GM19452 (cell line): Measurements from ENCODE around the gene MALRD1.

Source experiments
- ATAC-seq: cut with Tn5 transposase; IDR thresholded peaks from one replicate; pipeline ENCODE4 v1.9.1; 2021; ENCODE audit not compliant: unreplicated experiment

Gene MALRD1

GRCh38 chr10:19570120-19570519 lies 521.5 kb downstream of the MALRD1 start:
- no peak for ATAC-seq

DNA sequence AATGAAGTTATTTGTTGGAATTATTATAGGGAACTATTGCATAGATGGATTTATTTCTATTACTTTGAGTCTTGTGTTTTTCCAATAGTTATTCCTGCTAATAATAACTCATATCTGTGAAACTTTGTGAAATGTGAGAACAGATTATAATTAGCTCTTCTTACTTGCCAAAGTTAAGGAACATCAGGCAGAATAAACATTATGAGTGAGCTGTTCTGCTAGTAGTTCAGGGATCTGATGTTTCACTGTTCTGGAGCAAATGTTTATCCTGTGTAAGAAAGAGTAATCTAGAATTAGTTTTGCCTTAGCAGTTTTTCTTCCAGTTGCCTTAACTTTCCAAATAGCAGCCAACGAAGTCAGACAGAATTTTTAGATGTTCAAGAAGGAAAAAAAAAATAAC lies 522.4 kb downstream of the MALRD1 start:
- no peak for ATAC-seq

GRCh38 chr10:19572056-19572455 lies 523.5 kb downstream of the MALRD1 start:
- ATAC-seq, result no peak

DNA sequence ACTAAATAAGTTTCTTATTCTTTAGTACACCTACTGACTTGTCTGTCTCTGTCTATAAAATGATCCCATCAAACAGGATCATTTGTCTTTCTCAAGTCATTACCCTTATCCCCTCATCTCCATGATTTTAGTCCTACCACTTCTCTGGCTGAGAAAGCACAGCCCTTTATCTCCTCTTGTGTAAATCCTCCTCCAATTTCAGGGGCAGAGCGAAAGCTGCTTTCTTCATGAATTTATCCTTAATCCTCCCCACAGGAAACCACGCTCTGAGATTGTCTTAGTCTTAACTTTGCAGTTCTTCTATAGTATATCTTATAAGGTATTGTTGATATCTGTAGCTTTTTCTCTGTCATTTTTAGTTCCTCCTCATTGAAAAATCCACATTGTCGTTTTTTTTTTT lies 528.0 kb downstream of the MALRD1 start:
- no peak for ATAC-seq

DNA sequence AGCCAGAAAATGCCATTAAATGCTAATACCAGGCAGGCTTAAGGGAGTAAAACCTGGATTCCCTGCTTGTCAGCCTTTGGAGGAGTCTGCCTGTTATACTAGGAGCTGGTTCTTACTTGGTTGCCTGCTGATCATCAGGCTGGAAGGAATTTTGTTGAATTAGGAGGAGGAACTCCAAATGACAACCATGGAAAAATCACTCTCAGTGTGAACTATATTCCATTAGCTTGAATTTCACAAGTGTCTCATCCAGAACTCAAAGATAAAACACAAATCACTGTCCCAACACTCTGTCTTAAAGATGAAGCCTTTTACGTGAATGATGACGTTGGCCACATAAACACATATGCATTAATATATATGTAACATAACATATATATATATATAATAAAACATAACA lies 528.8 kb downstream of the MALRD1 start:
- no peak for ATAC-seq

GRCh38 chr10:19577807-19578206 lies 529.2 kb downstream of the MALRD1 start:
- ATAC-seq, result no peak

DNA sequence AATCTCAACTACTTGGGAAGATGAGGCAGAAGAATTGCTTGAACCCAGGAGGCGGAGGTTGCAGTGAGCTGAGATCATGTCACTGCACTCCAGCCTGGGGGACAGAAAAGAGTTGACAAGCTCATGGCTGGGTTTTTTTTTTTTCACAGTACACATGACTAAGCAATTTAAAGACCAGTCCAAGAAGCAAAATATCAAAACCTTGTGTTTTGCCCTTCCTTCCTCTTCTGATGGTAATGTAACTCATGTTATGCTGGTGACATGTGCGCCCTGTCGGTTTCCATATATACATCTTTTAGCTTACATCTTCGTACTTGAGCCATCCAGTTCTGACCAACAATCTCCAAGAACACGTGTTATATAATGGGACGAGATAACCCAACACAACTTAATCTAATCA lies 530.0 kb downstream of the MALRD1 start:
- ATAC-seq, result no peak

- no peak for ATAC-seq
Observed at GRCh38 chr10:19579761-19580545, 531.4 kb downstream of the MALRD1 start.

DNA sequence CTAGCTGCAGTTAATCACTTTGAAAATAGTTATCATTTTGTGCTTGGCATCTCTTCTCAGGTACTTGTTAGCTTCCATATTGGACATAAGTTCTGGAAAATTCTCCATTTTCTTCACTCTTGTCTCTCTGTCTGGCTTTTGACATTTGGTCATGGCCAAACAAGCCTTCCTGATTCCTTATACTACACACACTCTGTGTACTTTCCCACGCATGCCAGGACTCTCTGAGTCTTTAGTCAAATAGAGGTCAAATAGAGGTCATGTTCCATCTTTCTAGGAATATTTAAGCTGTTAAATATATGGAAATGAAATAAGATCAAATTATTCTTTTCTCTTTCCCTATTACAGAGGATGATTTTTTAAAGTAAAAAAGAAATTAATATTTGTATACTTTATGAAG lies 532.1 kb downstream of the MALRD1 start:
- ATAC-seq, result no peak

DNA sequence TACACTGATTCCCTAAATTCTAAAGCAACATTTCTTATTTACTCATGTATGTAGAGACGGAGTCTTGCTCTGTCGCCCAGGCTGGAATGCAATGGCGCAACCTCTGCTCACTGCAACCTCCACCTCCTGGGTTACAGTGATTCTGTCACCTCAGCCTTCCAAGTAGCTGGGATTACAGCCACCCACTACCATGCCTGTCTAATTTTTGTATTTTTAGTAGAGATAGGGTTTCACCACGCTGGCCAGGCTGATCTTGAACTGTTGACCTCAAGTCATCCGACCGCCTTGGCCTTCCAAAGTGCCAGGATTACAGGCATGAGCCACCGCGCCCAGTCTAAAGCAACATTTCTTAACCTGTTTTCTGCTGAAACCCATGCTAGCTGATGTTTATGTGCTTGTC lies 540.0 kb downstream of the MALRD1 start:
- no peak for ATAC-seq

DNA sequence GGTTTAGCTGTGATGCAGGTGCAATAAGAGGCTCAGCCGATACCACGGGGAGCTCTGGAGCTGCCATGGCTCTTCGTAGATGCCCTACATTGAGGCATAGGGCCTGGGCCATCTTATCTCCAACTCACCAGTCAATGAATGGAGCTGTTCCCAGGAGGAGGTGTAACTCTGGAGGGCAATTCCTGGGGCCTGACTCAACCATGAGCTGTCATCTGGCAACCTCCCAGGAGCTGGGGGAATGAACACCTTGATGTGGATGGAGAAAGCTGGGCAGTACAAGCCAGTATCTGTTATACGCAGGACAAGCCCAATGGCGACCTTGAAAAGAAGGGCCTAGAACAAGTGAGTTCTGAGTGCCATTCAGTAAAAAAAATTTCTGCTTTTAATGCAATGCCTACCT lies 543.7 kb downstream of the MALRD1 start:
- no peak for ATAC-seq

GRCh38 chr10:19595212-19595845 lies 546.7 kb downstream of the MALRD1 start:
- no peak for ATAC-seq

GRCh38 chr10:19605806-19606205 lies 557.2 kb downstream of the MALRD1 start:
- ATAC-seq, result no peak

DNA sequence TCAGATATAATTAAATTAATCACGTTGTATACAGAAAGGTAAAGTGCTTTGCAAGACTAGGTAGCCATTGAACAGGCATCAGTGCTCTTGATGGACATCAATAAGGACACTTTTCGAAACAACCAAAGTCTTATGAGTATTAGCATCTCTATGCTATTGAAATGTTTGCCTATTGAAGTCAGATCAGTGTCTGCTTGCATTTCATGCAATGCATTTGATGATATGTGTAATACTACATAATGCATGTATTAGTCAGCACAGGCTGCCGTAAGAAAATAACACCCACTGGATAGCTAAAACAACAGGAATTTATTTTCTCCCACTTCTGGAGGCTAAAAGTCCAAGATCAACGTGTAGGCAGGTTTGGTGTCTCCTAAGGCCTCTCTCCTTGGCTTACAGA lies 558.4 kb downstream of the MALRD1 start:
- ATAC-seq, result no peak

- ATAC-seq, result no peak
Observed at GRCh38 chr10:19611775-19612174, 563.2 kb downstream of the MALRD1 start.

- ATAC-seq, result no peak
Observed at GRCh38 chr10:19616966-19617365, 568.4 kb downstream of the MALRD1 start.

- no peak for ATAC-seq
Observed at GRCh38 chr10:19620811-19621210, 572.2 kb downstream of the MALRD1 start.

GRCh38 chr10:19623321-19623720 lies 574.7 kb downstream of the MALRD1 start:
- ATAC-seq, result no peak

DNA sequence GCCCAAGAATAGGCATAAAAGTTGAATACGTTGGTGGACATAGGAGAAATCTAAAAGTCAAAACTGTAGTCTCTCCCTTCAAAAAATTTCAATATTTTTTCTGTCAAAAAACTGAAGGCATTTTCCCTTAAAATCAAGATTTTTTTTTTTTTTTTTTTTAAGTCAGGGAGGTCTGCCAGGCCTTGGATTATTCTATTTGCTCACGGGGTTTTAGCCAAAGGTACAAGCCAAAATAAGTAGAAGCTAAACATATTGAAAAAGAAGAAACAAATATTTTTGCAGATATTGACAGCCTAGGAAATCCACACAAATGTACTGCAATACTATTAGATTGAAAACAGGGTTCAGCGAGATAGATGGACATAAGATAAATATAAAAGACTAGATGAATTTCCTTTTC lies 577.6 kb downstream of the MALRD1 start:
- no peak for ATAC-seq

GRCh38 chr10:19628767-19629560 lies 580.4 kb downstream of the MALRD1 start:
- ATAC-seq, result no peak

- no peak for ATAC-seq
Observed at GRCh38 chr10:19629567-19629966, 581.0 kb downstream of the MALRD1 start.

GRCh38 chr10:19634163-19634562 lies 585.6 kb downstream of the MALRD1 start:
- no peak for ATAC-seq
